ENCODE data around the gene NWD2. TPM values are rescaled to one million over a fixed set of nuclear protein-coding genes. Genes with fewer than 3 reads are reported as not detected.

The NWD2 gene
- total and polyA plus RNA-seq, 9 of the 15 experiments (the other 6 are each of a cell fraction or from before 2014, with no cell fraction given), result not detected

DNA sequence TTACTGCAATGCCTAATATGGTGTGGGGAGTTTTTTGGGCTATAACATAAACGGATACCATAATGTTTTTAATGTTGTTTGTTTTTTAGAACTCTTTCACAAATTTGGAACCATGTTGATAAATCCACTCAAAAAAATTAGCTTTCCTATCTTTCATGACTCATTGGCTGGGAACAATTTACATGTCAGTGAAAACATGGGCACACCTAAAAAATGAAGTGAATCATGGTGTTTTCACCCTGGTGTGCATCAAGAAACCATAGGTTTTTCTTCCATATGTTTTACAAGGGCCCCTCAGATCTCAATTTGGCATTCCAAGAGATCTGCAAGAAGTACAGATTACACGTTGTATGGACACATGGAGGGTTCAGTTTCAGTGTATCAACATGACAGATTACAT is 207.1 kb downstream of the NWD2 start:
- Histone ChIP-seq H3K4me1 (replicated peaks in 1 of 2; ENCODE audit: control insufficient read depth in 2 of 2, insufficient read depth in 2 of 2, low read length in 2 of 2) (peaks cover 0 to 9% of the 10 kb centered on the region in 2 experiments; a peak in 2 of 5 replicates), H3K27me3 (ENCODE audit: control insufficient read depth in 2 of 2, insufficient read depth in 2 of 2, low read length in 2 of 2) (peaks cover 7 to 9% of the 10 kb centered on the region in 2 experiments; a peak in 4 of 5 replicates), H3K4me3 (no peak overlapping the region), H3K9ac (ENCODE audit: insufficient read depth in 1 of 2, low read depth in 2 of 2, low read length in 2 of 2) (no peak overlapping the region), H3K79me2 (ENCODE audit: control insufficient read depth, insufficient read depth, low read length) (no peaks in the 10 kb centered on the region), H4K20me1 (replicated peaks; ENCODE audit: control insufficient read depth, insufficient read depth, low read length) (no peaks in the 10 kb centered on the region), H3K9me3 (replicated peaks; ENCODE audit: control insufficient read depth, insufficient read depth, low read depth, low read length) (no peaks in the 10 kb centered on the region), H2AFZ (ENCODE audit: low read depth, low read length) (no peak overlapping the region), H3K36me3 (ENCODE audit: control insufficient read depth, insufficient read depth, low read length) (no peaks in the 10 kb centered on the region), H3K27ac (ENCODE audit: extremely low read depth, low read depth, low read length) (no peak overlapping the region), H3K4me2 (ENCODE audit: insufficient read depth, low read length) (no peak overlapping the region), H3K9me1 (ENCODE audit: control insufficient read depth, insufficient read depth, low read length) (no peaks in the 10 kb centered on the region)
- TF ChIP-seq PHB (CRISPR knock-in tag; IDR thresholded peaks at IDR 0.05) (no peak), RHOXF2B (CRISPR knock-in tag; conservative IDR thresholded peaks at IDR 0.05) (no peak), POLR3A (IDR thresholded peaks at IDR 0.05; ENCODE audit: borderline replicate concordance, extremely low read depth, insufficient read depth, insufficient read length) (no peak), WHSC1 (IDR thresholded peaks at IDR 0.05; ENCODE audit: low read length) (no peak), STAT5B (CRISPR knock-in tag; IDR thresholded peaks at IDR 0.05) (no peak), HCFC1 (IDR thresholded peaks at IDR 0.05; ENCODE audit: low read depth, low read length) (no peak), JUNB (CRISPR knock-in tag; conservative IDR thresholded peaks at IDR 0.05) (no peak), PHF8 (IDR thresholded peaks at IDR 0.05; ENCODE audit: borderline replicate concordance, low read length) (no peak), GTF2F1 (IDR thresholded peaks at IDR 0.05; ENCODE audit: low read depth, low read length) (no peak), ESRRB (CRISPR knock-in tag; IDR thresholded peaks at IDR 0.05; ENCODE audit: borderline replicate concordance) (no peak), SAFB (IDR thresholded peaks at IDR 0.05; ENCODE audit: borderline replicate concordance, low read depth, low read length) (no peak)
- TF ChIP-seq, protein P1, sequence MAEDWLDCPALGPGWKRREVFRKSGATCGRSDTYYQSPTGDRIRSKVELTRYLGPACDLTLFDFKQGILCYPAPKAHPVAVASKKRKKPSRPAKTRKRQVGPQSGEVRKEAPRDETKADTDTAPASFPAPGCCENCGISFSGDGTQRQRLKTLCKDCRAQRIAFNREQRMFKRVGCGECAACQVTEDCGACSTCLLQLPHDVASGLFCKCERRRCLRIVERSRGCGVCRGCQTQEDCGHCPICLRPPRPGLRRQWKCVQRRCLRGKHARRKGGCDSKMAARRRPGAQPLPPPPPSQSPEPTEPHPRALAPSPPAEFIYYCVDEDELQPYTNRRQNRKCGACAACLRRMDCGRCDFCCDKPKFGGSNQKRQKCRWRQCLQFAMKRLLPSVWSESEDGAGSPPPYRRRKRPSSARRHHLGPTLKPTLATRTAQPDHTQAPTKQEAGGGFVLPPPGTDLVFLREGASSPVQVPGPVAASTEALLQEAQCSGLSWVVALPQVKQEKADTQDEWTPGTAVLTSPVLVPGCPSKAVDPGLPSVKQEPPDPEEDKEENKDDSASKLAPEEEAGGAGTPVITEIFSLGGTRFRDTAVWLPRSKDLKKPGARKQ (CRISPR knock-in tag; IDR thresholded peaks at IDR 0.05), result no peak
- TF ChIP-seq, protein P2, sequence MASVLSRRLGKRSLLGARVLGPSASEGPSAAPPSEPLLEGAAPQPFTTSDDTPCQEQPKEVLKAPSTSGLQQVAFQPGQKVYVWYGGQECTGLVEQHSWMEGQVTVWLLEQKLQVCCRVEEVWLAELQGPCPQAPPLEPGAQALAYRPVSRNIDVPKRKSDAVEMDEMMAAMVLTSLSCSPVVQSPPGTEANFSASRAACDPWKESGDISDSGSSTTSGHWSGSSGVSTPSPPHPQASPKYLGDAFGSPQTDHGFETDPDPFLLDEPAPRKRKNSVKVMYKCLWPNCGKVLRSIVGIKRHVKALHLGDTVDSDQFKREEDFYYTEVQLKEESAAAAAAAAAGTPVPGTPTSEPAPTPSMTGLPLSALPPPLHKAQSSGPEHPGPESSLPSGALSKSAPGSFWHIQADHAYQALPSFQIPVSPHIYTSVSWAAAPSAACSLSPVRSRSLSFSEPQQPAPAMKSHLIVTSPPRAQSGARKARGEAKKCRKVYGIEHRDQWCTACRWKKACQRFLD (CRISPR knock-in tag; IDR thresholded peaks at IDR 0.05), result no peak
- WGBS (ENCODE audit: insufficient coverage, low coverage, missing lambda C conversion rate), result 6% methylated on average over 2 of the region's 2 CpGs
- CTCF ChIA-PET (ENCODE audit: low intra/inter-chr PET ratio), result interaction anchor here (1.9 kb wide), 1 partner anchor 115 kb away, joined by 10 read pairs; no protein-coding TSS in a partner anchor
- intact Hi-C loops (cut with micrococcal nuclease) (no loop called here), in situ Hi-C loops (cut with MboI) (no loop called here)
- FAIRE-seq (no peak), DNase-seq (ENCODE audit: extremely low read depth in 1 of 4, low spot score in 3 of 4) (no peak), ATAC-seq (no peak)
- BruUV-seq (replicated peaks), result no TSS peak
- POLR2A ChIA-PET, result no interaction called here
